HG03060 (cell line): ENCODE results near the gene PRR15L.

ENCODE experiments used
- ATAC-seq: cut with Tn5 transposase; IDR thresholded peaks from one replicate; pipeline ENCODE4 v1.9.1; 2021; ENCODE audit warnings: low read depth, moderate number of reproducible peaks; ENCODE audit not compliant: unreplicated experiment

Gene PRR15L

DNA sequence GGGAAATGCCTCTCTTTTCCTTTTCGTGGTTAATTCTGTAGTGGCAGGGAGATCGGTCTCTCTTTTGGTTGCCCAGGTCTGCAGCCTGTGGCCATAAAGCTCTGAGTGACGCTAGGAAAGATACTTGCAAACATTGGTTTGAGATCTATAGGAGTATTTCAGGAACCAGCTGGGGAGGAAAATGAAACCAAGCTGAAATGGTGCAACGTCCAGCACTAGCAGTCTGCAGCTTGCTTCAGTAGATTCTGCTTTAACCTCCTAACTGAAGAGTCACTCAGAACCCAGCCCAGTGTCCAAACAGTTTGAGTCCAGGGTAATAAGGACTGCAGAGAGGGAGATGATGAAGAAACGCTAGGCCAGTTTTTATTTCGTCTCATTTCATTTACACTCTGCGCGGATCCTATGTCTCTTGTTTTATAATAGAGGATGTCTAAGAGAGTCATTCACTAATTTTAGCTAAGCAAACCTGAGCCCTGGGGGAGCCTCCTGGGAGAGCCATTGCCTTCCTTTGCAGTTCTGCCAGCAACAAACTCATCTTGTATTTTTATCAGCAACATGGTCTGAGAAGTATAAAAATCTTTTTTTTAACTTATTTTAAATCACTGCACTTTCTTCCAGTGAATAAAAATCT lies 49.6 kb downstream of the PRR15L start:
- no peak for ATAC-seq

DNA sequence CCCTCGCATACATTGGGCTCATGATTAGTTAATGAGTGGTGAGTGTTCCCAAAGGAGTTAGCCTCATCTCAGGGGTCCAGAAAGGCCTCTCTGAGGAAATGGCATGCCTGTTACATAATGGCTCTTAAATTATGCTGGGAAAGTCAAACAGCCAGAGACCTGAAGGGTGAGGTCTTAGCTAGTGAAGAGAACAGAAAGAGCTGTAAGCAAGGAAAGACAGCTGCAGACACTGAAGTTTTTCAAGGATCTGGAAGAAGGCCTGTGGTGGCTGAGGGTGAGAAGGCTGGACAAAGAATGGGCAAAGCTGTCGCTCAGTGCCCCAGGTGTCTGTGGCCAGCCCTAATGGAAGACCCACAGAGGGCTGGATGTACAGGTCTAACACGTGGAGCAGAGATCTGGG lies 51.2 kb downstream of the PRR15L start:
- no peak for ATAC-seq

DNA sequence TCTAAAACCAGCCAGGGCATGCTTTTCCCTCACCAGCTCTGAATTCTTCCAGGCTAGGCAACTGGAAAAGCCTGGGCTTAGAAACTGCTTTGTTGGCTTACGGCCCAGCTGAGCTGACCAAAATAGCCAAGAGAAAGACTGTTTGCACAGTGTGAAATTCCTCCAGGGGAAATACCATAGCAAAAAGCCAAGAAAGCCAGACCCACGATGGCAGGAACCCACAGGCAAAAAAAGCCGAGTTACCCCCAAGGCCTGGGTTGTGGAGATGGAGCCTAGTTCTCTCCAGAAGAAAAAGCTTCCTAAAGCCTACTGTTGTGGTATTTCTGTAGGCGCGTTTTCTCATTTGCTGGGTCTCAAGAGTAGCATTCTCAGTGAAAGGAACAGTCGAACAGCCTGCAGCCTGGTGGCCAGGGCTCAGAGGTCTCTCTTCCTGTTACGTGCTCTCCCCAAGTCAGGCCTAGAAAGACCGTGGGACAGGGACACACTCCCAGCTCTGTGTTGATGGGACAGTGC lies 52.4 kb downstream of the PRR15L start:
- no peak for ATAC-seq

DNA sequence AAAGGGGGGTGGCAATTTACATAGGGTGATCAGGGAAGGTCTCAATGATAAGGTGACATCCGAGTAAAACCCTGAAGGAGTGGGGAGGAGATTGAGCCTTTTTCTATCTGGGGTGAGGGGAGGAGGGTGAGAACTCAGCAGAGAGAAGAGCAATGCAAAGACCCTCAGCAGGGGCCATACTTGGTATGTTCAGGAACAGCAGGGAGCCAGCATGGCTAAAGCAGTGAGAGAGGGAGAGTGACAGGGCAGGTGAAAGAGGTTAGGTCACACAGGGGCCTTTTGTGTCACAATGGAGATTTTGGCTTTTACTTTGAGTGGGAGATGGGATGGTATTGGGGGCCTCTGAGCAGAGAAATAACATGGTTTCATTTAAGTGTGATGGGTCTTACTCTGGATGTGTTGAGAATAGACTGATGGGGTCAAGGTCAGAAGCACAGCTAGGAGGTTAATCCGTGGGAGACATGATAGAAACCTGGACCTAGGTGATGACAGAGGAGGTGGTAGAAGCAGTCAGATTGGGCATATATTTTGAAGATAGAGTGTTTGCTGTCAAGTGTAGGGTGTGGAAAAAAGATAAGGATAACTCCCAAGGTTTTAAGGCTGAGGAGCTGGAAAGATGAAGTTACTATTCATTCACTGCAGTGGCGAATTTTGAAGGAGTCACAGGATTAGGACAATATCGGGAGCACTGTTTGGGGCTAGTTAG lies 55.5 kb downstream of the PRR15L start:
- no peak for ATAC-seq
